Sigmoid colon (tissue), 4 donors: ENCODE measurements around the gene AAMP.

ENCODE experiments used
- POLR2AphosphoS5 ChIP-seq, 4 donors: sonication (generic); formaldehyde crosslinking; IDR thresholded peaks; one replicate each; pipeline ENCODE4 v1.6.1; 2017; ENCODE audit warnings: antibody characterized with exemption in 4 of 4
- TF ChIP-seq, protein P1 (sequence below), 4 experiments: fragments of 450-650 bp in 3 of 4; fragments of 200-600 bp in 1 of 4; IDR thresholded peaks; one replicate each; pipeline ENCODE4 v1.5.1; 2016 to 2019; ENCODE audit warnings: antibody characterized with exemption in 4 of 4, mild to moderate bottlenecking in 3 of 4, moderate library complexity in 2 of 4

GRCh38 chr2:218292048-218293014, 22.4 kb upstream of the AAMP start, which contains the start of gene TMBIM1:
- TF ChIP-seq, protein P1, sequence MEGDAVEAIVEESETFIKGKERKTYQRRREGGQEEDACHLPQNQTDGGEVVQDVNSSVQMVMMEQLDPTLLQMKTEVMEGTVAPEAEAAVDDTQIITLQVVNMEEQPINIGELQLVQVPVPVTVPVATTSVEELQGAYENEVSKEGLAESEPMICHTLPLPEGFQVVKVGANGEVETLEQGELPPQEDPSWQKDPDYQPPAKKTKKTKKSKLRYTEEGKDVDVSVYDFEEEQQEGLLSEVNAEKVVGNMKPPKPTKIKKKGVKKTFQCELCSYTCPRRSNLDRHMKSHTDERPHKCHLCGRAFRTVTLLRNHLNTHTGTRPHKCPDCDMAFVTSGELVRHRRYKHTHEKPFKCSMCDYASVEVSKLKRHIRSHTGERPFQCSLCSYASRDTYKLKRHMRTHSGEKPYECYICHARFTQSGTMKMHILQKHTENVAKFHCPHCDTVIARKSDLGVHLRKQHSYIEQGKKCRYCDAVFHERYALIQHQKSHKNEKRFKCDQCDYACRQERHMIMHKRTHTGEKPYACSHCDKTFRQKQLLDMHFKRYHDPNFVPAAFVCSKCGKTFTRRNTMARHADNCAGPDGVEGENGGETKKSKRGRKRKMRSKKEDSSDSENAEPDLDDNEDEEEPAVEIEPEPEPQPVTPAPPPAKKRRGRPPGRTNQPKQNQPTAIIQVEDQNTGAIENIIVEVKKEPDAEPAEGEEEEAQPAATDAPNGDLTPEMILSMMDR (IDR thresholded peaks at IDR 0.05) = peak in 2 of 4 experiments; percentile 30 to 93
- TF ChIP-seq POLR2AphosphoS5 (IDR thresholded peaks at IDR 0.05) = peak; percentile 86 to 92 (median 89)
